KBM-7 (cell line): ENCODE data around the gene ARL6.

Source experiments
- DNase-seq: peaks from one replicate; pipeline ENCODE4 v3.0.0-alpha.2; 2015
- in situ Hi-C: fragments of 300-500 bp; cut with MboI; formaldehyde crosslinking; loops from 2 replicates; pipeline ENCODE4 v1.14.3; 2020; ENCODE audit warnings: low sequenced_read_pairs, low pct_unique_long_range_greater_than_20kb, mixed read lengths

The ARL6 gene, protein sequence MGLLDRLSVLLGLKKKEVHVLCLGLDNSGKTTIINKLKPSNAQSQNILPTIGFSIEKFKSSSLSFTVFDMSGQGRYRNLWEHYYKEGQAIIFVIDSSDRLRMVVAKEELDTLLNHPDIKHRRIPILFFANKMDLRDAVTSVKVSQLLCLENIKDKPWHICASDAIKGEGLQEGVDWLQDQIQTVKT

DNA sequence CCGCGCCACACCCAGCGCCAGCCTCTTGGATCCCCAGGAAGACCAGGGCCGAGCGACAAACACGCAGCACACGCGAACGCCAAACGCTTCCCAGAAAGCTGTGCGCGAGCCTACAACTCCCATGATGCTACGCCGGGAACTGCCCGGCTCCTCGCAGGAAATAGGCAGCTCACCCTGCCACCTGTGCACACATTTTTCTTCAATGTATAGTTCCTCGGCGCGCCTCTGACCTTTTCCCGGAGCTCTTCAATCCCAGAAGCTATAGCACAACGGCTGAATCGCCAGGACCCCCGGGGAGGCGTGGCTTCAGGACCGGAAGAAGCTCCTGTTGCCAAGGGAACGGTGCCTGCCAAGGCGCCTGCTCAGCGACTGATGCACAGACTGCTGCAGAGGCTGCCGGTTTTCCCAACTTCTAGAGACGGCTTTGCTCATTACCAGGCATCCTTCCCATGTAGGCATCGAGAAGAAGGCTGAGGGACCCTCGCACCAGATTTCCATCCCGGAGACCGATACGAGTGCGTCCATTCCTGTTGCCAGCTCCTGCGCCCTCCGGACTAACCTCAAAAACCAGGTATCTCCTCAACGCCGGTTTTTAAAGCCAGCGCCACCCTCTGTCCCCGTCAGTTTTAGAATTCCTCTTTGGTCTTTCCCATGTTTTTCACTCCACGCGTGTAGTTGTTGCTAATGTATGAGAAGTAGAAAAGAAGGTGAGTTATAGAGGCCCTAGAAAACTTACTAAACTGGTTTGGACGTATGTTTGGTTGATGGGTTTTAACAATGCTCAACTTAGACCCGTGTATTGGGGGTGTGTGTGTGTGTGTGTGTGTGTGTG, at the start of gene ARL6:
Gene ARL6 (plus strand): TSS at position 352 of the 832 bp plus-strand sequence. CDS start 3,350 bp downstream, outside the sequence.
- in situ Hi-C loops, result no loop called here
- DNase-seq, result peak; percentile 90

DNA sequence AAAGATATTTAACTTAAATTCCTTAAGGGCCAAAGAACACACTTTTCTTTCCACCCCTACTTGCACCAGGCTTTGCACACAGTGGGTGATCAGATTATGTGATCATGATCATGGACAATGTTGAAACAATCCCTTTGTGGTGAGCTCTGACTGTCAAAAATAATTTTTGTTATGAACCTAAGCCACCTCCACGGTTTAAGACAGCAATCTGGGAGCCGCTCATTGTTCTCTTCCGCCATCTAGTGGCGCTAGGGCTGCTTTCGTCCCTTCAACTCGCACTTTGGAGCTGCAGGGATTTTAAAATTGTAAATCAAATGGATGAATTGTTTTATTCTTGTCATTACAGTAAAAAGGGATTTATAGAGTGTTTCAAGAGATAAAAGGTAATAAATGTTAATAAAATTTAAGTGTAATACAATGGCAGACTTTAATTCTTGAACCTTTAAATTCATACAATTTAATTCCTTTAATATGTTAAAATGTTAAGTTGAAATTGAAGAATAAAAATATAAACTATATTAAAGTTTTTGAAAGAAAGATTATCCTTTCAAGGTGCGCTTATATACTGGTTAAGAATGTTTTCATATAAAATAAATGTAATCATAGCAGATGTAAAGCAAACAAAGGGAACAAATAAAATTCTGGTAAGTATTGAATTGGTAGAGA, 45.3 kb upstream of the ARL6 start:
- in situ Hi-C loops, result no loop called here
- peak; percentile 78 for DNase-seq

DNA sequence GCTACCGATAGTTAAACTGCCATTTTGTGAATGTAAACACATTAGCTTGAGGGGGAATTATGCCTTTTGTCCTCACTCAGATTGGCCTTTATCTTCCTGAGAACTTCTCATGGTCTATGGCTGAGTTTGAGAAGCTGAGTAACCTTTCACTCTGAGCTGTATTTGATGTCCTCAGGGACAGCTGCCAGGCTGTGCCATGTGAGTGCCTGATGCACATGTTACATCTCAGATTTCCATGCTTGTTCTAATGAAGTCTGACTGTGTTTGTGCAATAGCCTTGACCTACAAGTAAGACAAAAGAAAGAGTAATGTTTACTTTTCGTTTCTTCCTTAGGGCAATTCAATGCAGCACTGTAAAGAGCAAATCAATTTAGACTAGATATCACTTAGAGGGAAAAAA, 44.1 kb upstream of the ARL6 start:
- DNase-seq, result no peak
- in situ Hi-C loops, result no loop called here

DNA sequence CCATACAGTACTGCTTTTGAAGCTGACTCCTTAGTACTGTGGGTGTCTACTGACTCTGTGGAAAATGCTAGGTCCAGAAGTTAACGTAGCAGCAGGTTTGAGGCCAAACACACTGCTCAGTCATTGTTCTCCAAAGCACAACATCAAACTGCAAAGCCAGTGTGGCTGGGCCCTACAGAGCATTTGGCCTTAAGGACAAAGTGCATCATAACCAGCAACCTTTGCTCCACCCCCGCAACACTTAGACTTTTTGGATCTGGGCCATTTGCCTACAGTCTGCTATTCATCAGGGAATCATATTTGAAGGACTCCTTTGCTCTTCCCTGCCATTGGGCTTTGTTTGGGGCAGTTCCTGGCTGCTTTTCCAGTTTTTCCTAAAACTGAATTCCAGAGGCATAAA, 43.1 kb upstream of the ARL6 start:
- in situ Hi-C loops, result no loop called here
- no peak for DNase-seq

DNA sequence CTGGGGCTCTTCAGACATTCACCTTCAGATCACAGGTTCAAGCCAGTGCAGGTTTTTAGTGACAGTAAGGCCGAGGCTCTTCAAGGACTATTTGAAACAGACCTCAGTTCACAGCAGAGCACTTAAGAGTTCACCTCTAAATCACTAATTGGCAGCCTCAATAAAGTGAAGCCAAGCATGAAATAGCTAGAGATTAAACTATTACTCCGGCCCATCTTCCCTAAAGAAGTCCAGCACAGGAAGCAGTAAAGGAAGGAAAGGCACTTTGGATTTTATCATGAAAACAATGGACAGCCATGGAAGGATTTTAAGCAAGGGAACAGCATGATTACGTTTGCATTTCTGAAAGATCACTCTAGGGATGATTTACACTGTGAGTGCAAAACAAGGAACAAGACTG, 27.6 kb upstream of the ARL6 start:
- peak; percentile 8 for DNase-seq
- in situ Hi-C loops, result no loop called here

DNA sequence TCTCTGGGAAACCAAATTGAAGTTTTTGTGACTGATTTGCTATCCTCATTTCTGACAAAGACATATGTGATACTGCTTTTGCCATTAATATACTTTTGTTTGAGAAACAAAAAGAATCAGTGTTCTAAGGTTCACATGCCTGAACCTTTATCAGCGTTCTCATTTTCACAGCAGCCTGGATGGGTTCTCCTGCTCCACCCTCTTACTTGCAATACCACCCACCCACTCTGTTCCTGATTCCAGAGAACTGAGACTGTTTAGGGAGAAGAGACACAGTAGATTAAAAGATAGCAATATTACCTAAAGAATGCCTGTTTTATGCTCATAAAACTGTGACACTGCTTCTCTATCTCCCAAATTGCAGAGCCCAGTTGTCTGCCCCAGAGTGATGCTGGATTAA, 25.8 kb upstream of the ARL6 start:
- in situ Hi-C loops, result no loop called here
- DNase-seq, result no peak

DNA sequence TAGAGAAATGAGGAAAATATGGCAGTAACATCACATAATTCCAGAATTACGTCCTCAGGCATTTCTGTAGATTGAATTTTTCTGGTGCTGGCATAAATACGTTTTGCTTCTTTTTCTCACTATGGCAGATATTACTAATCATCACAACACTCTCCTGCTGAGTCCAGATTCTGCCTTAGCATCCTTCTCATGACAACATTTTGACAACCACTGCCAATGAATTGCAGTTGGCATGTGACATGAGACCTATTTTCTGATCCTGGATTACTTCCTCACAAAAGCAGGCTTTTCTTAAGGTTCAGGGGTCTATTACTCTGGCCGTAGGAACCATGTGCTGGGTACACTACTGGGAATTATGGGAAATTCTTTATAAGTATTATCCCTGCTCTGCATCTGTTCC, 22.5 kb upstream of the ARL6 start:
- DNase-seq, result no peak
- in situ Hi-C loops, result no loop called here

DNA sequence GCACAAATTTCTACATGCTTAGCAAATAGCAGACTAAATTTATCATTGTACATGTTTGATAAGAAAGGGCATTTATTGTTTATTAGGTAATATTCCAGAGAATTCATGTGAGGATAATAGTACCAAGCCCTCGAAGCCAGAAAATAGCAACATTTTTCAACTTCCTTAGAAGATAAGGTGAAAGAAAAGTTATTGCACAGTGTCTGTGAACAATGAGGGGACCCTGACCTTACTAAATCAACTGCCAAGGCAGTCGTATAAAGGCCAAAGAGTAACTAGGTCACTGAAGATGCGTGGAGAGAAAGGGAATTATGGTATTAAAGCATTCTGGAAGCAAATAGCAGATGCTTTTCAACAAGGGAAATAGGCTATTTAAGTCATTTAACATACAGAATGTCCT, 20.3 kb upstream of the ARL6 start:
- in situ Hi-C loops, result no loop called here
- DNase-seq, result no peak

DNA sequence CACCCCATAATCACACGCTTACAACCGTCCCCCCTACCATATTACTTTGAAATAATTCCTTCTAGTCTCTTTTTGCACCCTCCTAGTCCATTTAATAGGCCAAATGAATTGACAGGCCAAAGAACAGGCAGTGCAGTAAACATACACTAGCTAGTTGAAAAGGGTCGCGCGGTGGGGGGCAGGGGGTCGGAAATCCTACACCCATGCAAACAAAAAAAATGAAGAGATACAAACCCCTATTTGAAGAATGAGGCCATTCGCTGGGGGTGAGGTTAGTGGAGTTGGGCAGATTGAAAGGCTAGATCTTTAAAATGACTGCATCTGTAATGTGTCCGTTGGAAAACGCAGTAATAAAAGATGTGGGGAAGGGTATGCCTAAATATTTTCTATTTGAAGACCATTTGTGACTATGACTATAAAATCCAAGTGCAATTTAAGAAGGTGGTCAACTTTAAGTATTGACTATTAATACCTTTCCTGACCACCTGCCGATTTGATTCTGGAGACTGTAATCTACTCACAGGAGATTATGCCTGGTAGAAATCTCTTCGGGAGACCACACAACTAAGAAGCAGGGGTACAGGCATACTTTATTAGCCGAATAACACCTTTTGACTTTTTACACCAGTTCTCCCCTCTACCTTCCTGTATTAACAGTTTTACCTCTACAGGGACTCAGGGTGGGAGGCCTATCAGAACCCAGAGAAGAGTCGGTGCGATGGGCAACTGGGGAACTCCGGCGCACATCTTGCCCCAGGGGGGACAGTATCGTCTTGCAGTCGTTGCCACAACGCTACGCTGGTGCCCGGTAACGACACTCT, 762 bp upstream of the ARL6 start:
- in situ Hi-C loops, result no loop called here
- no peak for DNase-seq

DNA sequence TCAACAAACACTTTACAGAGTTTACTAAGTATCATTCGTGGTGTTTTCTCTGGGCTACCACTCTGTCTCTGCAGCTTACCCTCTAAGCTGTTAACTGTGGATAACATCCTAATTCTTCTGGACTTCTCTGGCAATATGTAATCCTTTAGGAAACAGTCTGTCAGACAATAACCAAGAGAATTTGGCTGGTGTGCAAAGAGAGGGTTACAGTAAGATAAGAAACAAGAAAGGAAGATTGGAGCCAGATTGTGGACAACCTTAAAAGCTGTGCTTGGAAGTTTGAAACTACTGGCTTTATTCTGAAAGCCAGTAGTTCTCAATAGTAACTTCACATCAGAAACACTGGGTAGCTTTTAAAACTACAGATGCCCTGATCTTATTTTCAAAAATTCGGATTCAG, 778 bp downstream of the ARL6 start:
- no peak for DNase-seq
- in situ Hi-C loops, result no loop called here

DNA sequence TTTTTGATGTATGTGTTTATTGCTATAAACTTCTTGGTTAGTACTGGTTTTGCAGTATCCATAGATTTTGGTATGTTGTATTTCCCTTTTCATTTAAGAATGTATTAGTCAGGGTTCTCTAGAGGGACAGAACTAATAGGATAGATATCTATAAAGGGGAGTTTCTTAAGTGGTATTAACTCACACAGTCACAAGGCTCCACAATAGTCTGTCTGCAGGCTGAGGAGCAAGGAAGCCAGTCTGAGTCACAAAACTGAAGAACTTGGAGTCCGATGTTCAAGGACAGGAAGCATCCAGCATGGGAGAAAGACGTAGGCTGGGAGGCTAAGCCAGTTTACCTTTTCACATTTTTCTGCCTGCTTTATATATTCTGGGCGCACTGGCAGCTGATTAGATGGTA, 8.4 kb downstream of the ARL6 start:
- DNase-seq, result no peak
- in situ Hi-C loops, result no loop called here

DNA sequence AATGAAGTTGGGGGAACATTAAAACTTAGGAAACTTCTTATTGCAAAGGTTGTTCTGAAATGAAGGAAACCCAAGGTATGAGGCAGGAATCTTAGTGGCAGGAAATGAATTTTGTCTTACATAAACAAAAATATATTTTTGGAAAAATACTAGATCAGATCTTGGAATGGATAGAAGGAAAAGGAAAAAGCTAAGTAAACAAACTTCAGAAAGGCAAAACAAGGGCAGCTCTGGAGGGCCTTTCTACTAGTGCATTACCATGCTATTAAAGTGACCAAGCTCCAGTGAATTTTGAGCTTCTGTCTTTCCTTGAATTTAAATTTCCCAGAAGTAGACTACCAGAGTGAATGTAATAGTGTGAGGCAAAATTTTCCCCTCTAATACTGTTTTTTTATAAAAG, 13.6 kb downstream of the ARL6 start:
- no peak for DNase-seq
- in situ Hi-C loops, result no loop called here

DNA sequence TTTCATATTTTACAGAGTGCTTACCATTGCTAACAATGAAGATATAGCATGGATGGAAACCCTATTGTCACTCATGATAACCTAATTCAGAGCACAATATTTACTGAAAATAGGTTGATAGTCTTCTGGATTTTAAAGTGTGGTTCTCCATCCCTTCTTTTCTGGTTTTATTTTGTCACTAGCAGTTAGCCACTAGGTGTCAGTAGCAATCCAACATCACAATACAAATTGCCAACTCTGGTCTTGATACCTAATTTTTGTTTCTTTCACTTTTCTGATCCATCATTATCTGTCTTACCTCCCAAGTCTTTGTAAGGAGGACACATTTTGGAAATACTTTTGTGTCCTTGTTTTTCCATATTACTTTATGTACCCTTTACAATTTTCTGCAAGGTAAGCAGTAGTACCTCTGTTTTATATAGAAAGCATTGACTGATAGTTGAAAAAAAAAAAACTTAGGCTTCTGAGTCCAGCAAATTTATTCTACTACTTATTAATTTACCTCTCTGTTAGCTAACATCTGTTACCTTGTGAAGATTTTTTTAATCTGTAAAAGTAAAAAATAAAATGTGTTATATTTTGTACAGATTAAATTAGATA, 29.0 kb downstream of the ARL6 start:
- in situ Hi-C loops, result loop anchor here (10.0 kb wide), 1 partner anchor 231 kb away; no protein-coding TSS in a partner anchor
- peak; percentile 79 for DNase-seq

DNA sequence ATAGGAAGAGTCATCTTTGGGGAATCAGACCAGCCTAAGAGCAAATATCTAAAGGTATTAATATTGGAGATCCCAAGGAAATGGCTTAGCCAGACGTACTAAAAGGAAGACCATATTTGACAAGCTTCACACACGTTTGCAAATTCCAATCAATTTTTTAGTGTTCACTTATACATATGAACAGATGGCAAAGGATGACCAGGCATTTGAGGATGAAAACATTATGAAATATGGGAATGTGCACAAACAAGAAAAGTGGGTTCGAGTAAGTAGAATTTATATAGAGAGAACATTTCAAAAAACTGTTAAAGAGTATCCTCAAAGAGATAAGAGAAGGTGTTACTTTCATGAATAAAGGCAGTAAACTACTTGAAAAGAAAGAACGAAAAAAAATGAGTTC, 31.4 kb downstream of the ARL6 start:
- DNase-seq, result no peak
- in situ Hi-C loops, result loop anchor here (10.0 kb wide), 1 partner anchor 229 kb away; no protein-coding TSS in a partner anchor

DNA sequence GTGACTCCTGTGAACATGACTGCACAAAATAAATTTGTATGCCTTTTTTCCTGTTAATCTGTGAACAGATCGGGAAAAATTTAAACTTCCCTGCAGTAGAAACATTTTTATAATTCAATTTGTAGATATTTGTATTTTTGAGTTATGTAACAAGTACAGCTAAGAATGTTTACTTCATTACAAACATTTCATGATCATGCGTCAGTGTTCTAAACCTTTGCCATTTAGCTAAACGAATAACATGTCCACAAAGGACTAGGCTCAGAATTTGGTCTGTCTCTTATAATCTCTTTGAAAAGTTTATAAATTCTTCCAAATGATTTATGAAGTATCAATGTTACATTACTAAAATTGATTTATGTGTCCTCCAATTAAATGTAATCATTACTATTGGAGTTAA, 39.9 kb downstream of the ARL6 start:
- no peak for DNase-seq
- in situ Hi-C loops, result no loop called here

DNA sequence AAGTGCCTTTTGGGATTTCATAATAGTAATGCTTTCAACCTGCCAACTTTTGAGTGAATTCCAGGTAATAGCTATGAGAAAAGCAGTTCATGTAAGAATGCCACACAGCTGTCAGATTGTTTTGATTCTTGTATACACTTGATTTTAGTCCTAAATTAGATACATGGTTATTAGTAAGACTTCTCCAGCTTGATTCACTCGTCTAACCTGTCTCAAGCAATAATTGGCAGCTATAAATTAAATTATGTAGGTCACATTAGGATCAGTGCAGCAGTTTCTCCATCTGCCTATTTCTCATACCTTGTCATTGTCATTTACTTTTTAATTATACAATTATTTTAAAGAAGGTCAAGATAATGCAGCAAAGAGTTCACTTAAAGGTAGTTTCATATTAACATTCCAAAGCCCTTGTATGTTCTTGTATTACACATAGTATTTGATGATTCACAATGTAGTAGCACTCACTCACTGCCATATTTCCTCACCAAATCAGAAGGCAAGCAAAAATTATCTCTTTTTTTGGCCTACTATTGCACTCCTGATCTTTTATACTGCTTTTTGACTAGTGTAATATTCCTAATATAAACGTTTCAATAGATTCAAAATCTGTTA, 46.3 kb downstream of the ARL6 start:
- no peak for DNase-seq
- in situ Hi-C loops, result no loop called here

DNA sequence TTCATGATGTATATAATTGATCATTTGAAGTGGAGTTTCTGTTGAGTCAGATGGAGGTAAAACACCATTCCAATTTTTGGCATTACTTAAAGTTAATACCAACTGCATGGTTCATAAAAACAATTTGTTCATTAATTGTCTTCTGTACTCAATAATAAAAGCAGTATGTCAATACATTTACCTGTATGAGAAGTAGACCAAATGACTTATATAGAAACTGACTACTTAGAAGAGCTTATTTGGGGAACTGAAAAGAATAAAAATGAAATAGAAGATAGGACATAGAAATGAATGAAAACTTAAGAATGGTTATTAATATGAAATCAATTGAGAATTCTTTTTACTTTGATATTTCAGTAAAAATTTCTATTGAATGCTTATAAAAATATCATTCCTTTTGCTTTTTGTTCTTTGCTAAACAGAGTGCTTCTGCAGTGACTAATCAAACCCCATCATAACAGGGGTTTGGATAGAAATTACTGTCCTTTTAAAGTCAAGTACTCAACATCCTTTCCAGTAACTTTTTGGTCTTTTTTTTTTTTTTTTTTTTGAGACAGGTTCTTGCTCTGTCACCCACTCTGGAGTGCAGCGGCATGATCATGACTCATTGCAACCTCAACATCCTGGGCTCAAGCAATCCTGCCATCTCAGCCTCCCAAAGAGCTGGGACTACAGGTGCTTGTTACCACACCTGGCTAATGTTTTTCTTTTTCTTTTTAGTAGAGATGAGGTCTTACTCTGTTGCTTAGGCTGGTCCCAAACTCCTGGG, 50.8 kb downstream of the ARL6 start:
- DNase-seq, result no peak
- in situ Hi-C loops, result no loop called here

DNA sequence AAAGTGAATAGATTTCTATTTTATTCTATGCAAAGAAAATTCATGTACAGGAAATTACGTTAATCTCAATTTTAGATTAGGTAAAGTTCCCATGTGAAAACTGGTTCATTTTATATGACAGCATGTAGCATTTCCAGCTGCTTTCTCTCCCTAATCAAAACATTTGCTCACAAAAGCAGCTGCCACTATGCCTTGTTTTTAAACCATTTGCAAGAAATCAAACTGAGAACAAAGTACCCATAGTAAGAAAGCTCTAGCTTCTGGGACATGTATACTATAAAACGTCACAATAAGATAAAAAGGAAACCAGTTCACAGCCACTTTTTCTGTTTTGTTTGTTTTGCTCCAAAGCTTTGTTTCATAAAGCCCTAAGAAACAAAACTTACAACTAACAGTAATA, 52.3 kb downstream of the ARL6 start:
- in situ Hi-C loops, result no loop called here
- no peak for DNase-seq
